ENCODE data around the gene RNF114.
"Not testable (repeated sequence)": the region's sequence is repeated elsewhere in the genome, so short reads cannot be mapped to it uniquely, and the experiment has no call there.

Gene RNF114

DNA sequence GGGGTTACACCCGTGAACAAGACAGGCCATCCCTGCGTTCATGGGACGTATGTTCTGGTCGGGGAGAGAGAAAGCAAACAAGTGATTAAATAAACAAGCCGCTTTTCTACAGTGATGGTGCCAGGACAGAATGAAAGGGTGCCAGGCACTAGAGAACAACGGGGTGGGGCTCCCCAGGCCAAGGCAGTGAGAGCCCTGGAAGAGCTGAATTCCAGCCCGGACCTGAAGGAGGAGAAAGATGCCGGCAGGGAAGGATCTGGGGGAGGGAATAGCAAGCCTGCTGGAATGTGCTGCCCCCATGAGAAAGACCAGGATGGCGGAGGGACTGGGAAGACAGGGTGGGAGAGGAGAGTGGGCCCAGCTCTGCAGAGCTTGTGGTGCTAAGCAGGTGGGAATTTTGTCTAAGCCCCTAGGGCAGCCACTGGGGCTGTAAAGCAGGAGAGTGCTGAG, 54.1 kb downstream of the RNF114 start:
- H3K4me1 Mint-ChIP-seq (ENCODE audit: low read depth) = no peaks in the 10 kb centered on the region
- H3K27me3 Mint-ChIP-seq = no peaks in the 10 kb centered on the region
- no peaks in the 10 kb centered on the region for H3K36me3 Mint-ChIP-seq
- no peaks in the 10 kb centered on the region for H3K9me3 Mint-ChIP-seq (ENCODE audit: low read depth)
- no peak overlapping the region for H3K4me3 Mint-ChIP-seq
- no peak overlapping the region for H3K27ac Mint-ChIP-seq

DNA sequence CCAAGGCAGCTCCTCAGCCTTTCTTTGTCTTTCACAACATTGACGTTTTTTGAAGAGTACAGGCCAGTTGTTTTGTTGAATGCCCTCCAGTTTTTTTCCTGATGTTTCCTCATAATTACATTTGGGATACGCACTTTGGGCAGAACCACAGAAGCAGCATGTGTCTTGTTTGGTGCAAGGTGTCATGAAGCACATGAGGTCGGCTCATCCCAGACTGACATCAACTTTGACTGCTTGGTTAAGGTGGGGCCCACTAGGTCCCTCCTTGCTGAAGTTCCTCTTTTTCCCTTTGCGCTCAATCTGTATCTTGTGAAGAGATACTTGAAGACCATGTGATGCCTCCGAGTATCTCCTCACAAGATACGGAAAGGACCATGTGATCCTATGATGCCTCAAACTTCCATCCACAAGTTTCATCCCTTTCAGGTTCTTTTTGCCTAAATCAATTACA, 57.1 kb downstream of the RNF114 start:
- Mint-ChIP-seq H3K36me3 (no peaks in the 10 kb centered on the region), H3K4me3 (no peak overlapping the region), H3K27ac (no peak overlapping the region), H3K27me3 (no peaks in the 10 kb centered on the region), H3K4me1 (ENCODE audit: low read depth) (no peaks in the 10 kb centered on the region), H3K9me3 (ENCODE audit: low read depth) (no peaks in the 10 kb centered on the region)

DNA sequence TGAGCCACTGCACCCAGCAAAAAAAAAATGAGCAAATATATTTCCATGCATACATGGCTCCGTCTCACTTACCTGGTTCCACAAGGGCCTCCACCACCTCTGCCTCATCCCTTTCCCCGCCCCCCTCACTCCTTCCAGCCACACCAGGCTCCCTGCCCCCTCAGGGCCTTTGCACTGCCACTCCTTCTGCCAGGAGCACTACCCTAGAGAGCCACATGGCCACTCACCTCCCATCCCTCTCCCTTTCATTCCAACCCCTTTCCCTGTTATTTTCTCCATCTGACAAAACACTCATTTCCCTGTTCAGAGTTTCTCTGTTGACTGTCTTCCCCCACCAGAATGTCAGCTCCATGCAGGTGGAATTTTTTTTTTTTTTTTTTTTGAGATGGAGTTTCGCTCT, 59.4 kb downstream of the RNF114 start:
- Mint-ChIP-seq H3K4me3 (no peak overlapping the region), H3K4me1 (ENCODE audit: low read depth) (no peaks in the 10 kb centered on the region), H3K27me3 (no peaks in the 10 kb centered on the region), H3K36me3 (no peaks in the 10 kb centered on the region), H3K9me3 (ENCODE audit: low read depth) (no peaks in the 10 kb centered on the region), H3K27ac (no peak overlapping the region)

DNA sequence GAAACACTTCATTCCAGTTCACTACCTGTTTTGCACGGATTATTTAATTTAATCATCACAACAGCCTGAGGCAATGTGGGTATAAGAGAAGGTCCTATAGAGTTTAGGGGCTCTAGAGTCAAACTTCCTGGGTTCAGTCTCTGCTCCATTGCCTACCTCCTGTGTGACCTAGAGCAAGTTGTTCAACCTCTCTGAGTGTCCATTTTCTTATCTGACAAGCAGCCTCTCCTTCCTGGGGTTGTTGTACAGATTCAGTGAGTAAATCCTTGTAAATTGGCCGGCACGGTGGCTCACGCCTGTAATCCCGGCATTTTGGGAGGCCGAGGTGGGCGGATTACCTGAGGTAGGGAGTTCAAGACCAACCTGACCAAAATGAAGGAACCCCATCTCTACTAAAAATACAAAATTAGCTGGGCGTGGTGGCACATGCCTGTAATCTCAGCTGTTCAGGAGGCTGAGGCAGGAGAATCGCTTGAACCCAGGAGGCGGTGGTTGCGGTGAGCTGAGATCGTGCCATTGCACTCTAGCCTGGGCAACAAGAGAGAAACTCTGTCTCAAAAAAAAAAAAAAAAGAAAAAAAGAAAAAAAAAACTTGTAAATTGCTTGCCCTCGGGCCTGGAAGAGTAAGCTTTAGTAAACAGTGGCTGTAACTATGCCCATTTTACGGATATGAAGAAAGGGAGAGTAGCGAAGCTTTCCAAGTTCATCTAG, 62.4 kb downstream of the RNF114 start:
- not testable (repeated sequence) for H3K27ac Mint-ChIP-seq; H3K4me3 Mint-ChIP-seq; H3K4me1 Mint-ChIP-seq (ENCODE audit: low read depth); H3K9me3 Mint-ChIP-seq (ENCODE audit: low read depth); H3K36me3 Mint-ChIP-seq; H3K27me3 Mint-ChIP-seq

DNA sequence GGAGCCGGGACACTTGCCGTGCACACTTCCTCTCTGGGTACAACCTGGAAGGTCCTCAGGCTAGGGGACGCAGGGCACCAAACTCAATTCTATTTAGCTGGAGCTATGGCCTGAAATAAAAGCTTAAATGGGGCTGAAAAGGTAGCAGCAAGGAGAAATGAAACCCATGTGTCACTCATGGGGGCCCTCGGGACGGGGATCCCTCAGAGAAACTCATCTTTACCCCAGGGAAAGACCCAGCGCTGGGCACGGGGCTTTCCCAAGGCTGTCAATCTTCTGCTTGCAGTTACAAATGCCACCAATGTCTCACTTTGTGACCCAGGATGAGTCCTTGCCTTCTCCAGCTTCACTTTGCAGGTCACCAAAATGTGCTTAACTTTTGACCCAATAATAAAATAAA, 63.1 kb downstream of the RNF114 start:
- H3K9me3 Mint-ChIP-seq (ENCODE audit: low read depth) = no peaks in the 10 kb centered on the region
- no peaks in the 10 kb centered on the region for H3K36me3 Mint-ChIP-seq
- no peaks in the 10 kb centered on the region for H3K4me1 Mint-ChIP-seq (ENCODE audit: low read depth)
- no peak overlapping the region for H3K4me3 Mint-ChIP-seq
- H3K27ac Mint-ChIP-seq = no peak overlapping the region
- peaks cover 3% of the 10 kb centered on the region for H3K27me3 Mint-ChIP-seq

DNA sequence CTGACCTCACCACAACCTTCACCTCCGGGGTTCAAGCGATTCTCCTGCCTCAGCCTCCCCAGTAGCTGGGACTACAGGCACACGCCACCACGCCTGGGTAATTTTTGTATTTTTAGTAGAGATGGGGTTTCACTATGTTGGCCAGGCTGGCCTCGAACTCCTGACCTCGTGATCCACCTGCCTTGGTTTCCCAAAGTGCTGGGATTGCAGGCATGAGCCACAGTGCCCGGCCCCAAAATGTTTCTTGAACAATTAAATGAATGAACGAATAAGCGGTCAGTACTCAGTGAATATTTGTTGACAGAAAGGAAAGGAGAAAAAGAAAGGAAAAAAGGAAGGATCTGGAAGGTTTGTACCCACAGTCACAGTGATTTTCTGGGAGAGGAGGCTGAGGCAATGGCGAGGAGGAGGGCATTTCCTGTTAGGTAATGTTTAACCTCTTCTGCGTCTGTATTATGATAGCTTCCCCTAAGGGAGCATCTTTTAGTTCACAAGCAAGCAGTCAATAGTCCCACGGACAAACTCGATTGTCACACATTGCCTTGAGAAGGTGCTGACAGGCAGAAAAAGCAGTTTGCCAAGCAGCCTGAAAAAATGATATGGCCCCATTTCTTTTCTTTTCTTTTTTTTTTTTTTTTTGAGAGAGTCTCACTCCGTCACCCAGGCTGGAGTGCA, 64.5 kb downstream of the RNF114 start:
- not testable (repeated sequence) for H3K36me3 Mint-ChIP-seq; H3K27me3 Mint-ChIP-seq; H3K4me3 Mint-ChIP-seq; H3K9me3 Mint-ChIP-seq (ENCODE audit: low read depth); H3K4me1 Mint-ChIP-seq (ENCODE audit: low read depth); H3K27ac Mint-ChIP-seq

DNA sequence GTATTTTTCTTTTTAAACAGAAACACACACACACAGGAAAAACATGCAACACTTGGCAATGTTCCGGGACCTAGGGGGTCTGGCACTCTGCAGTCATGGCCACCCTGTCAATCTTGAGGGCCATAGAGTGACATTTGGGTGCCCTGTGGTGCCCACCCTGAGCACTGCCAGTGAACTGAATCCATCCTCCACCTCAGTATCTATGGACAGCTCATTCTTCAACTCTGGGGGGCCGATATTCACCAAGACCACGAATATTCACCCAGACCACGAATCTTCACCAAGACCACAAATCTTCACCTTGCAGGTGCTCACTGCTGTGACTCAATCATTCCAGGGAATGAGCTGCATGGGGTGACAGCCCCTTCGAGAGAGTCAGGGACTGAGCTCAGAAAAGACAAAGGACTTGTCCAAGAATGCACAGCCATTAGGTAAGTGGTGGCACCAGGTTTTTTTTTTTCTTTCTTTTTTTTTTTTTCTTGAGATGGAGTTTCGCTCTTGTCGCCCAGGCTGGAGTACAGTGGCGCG, 65.7 kb downstream of the RNF114 start:
- Mint-ChIP-seq H3K36me3 (no peaks in the 10 kb centered on the region), H3K9me3 (ENCODE audit: low read depth) (no peaks in the 10 kb centered on the region), H3K27me3 (peaks cover 6% of the 10 kb centered on the region), H3K4me3 (no peak overlapping the region), H3K4me1 (ENCODE audit: low read depth) (peaks cover 4% of the 10 kb centered on the region), H3K27ac (no peak overlapping the region)

DNA sequence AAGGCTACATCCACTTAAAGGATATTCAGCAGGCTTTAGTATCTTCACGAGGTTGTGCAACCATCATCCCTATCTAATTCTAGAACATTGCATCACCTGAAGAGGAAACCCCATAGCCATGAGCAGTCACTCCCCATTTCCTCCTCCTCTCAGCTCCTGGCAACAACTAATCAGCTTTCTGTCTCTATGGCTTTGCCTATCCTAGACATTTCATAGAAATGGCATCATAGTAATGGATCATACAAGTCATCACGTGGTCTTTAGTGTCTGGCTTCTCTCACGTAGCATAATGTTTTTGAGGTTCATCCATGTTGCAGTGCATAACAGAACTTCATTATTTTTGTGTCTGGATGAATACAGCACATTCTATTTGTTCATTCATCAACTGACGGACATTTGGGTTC, 67.1 kb downstream of the RNF114 start:
- no peaks in the 10 kb centered on the region for H3K9me3 Mint-ChIP-seq (ENCODE audit: low read depth)
- peaks cover 4% of the 10 kb centered on the region for H3K4me1 Mint-ChIP-seq (ENCODE audit: low read depth)
- H3K36me3 Mint-ChIP-seq = no peaks in the 10 kb centered on the region
- peaks cover 6% of the 10 kb centered on the region for H3K27me3 Mint-ChIP-seq
- H3K4me3 Mint-ChIP-seq = no peak overlapping the region
- H3K27ac Mint-ChIP-seq = no peak overlapping the region
